GM04503 (cell line): Measurements from ENCODE around the gene PTPRE.

Experiments used
- DNase-seq: peaks from one replicate; pipeline ENCODE4 v3.0.0-alpha.2; 2012; ENCODE audit warnings: low read depth

The PTPRE gene

GRCh38 chr10:128001363-128001745 is 94.5 kb downstream of the PTPRE start:
- DNase-seq = no peak

- no peak for DNase-seq
These were observed 94.9 kb downstream of the PTPRE start for GRCh38 chr10:128001849-128002248.

- no peak for DNase-seq
These were observed 96.6 kb downstream of the PTPRE start for GRCh38 chr10:128003521-128003920.

GRCh38 chr10:128005858-128006257 is 99.0 kb downstream of the PTPRE start:
- DNase-seq = no peak

GRCh38 chr10:128007056-128007455 is 100.2 kb downstream of the PTPRE start:
- no peak for DNase-seq

- DNase-seq = no peak
These were observed 101.1 kb downstream of the PTPRE start for GRCh38 chr10:128007971-128008370.

GRCh38 chr10:128008521-128009250 is 101.8 kb downstream of the PTPRE start:
- no peak for DNase-seq

GRCh38 chr10:128009372-128010126 is 102.6 kb downstream of the PTPRE start:
- no peak for DNase-seq

- no peak for DNase-seq
These were observed 104.4 kb downstream of the PTPRE start for GRCh38 chr10:128011059-128011979.

GRCh38 chr10:128013626-128014025 is 106.7 kb downstream of the PTPRE start:
- DNase-seq = no peak

- no peak for DNase-seq
These were observed 107.3 kb downstream of the PTPRE start for GRCh38 chr10:128014236-128014635.

GRCh38 chr10:128016423-128017060 is 109.6 kb downstream of the PTPRE start:
- no peak for DNase-seq

- DNase-seq = no peak
These were observed 110.9 kb downstream of the PTPRE start for GRCh38 chr10:128017822-128018221.

- DNase-seq = no peak
These were observed 111.3 kb downstream of the PTPRE start for GRCh38 chr10:128018236-128018635.

- no peak for DNase-seq
These were observed 111.8 kb downstream of the PTPRE start for GRCh38 chr10:128018691-128019090.

- DNase-seq = no peak
These were observed 115.6 kb downstream of the PTPRE start for GRCh38 chr10:128022261-128023196.

GRCh38 chr10:128024426-128024825 is 117.5 kb downstream of the PTPRE start:
- DNase-seq = no peak

GRCh38 chr10:128025437-128025836 is 118.5 kb downstream of the PTPRE start:
- no peak for DNase-seq

- DNase-seq = no peak
These were observed 119.0 kb downstream of the PTPRE start for GRCh38 chr10:128025951-128026350.

GRCh38 chr10:128026615-128027300 is 119.9 kb downstream of the PTPRE start:
- no peak for DNase-seq
